NCI-H510A treated with DMSO at 0.1 percent for 48 hours (cell line): Measurements from ENCODE around the gene SFXN2.
"Not testable (repeated sequence)": the region's sequence is repeated elsewhere in the genome, so short reads cannot be mapped to it uniquely, and the experiment has no call there.

ENCODE experiments used
- DNase-seq: peaks from one replicate; lab custom pipeline; 2025; lab: John Stamatoyannopoulos, UW

The SFXN2 gene

GRCh38 chr10:102681696-102682095, 32.7 kb upstream of the SFXN2 start:
- no peak for DNase-seq

- peak; percentile 16 for DNase-seq
Measured at GRCh38 chr10:102682416-102682815, 32.0 kb upstream of the SFXN2 start.

- DNase-seq: no peak
Measured at GRCh38 chr10:102682981-102683380, 31.5 kb upstream of the SFXN2 start.

- no peak for DNase-seq
Measured at GRCh38 chr10:102683736-102684135, 30.7 kb upstream of the SFXN2 start.

GRCh38 chr10:102691285-102692066, 23.0 kb upstream of the SFXN2 start:
- DNase-seq: no peak

GRCh38 chr10:102695401-102695800, 19.0 kb upstream of the SFXN2 start:
- not testable (repeated sequence) for DNase-seq

- no peak for DNase-seq
Measured at GRCh38 chr10:102696736-102697135, 17.7 kb upstream of the SFXN2 start.

- DNase-seq: no peak
Measured at GRCh38 chr10:102698894-102699293, 15.5 kb upstream of the SFXN2 start.

- no peak for DNase-seq
Measured at GRCh38 chr10:102701272-102701671, 13.2 kb upstream of the SFXN2 start.

GRCh38 chr10:102701796-102702195, 12.6 kb upstream of the SFXN2 start:
- no peak for DNase-seq

- DNase-seq: no peak
Measured at GRCh38 chr10:102702742-102703141, 11.7 kb upstream of the SFXN2 start.

GRCh38 chr10:102704915-102705314, 9.5 kb upstream of the SFXN2 start:
- DNase-seq: no peak

GRCh38 chr10:102705531-102705930, 8.9 kb upstream of the SFXN2 start:
- no peak for DNase-seq

- no peak for DNase-seq
Measured at GRCh38 chr10:102710609-102711008, 3.8 kb upstream of the SFXN2 start.

- no peak for DNase-seq
Measured at GRCh38 chr10:102712089-102712488, 2.3 kb upstream of the SFXN2 start.

- DNase-seq: no peak
Measured at GRCh38 chr10:102712843-102713538, 1.4 kb upstream of the SFXN2 start.

- no peak for DNase-seq
Measured at GRCh38 chr10:102713539-102713813, 960 bp upstream of the SFXN2 start.

- DNase-seq: peak; percentile 95
Measured at GRCh38 chr10:102713814-102714620, 419 bp upstream of the SFXN2 start, which contains the start of gene ARL3. Gene ARL3 (minus strand): TSS chr10:102714397. CDS start chr10:102714275, 122 bp downstream.

- no peak for DNase-seq
Measured at GRCh38 chr10:102715880-102716279, 1.4 kb downstream of the SFXN2 start.

- not testable (repeated sequence) for DNase-seq
Measured at GRCh38 chr10:102716900-102717565, 2.6 kb downstream of the SFXN2 start.

- DNase-seq: no peak
Measured at GRCh38 chr10:102718220-102718619, 3.8 kb downstream of the SFXN2 start.

GRCh38 chr10:102720337-102720736, 5.9 kb downstream of the SFXN2 start:
- no peak for DNase-seq
